BLaER1 treated with 17β-estradiol and CSF1 and Interleukin-3, amounts not matched to agents 10 nM and 100 nM (cell line): ENCODE measurements around the gene PIAS3.
A peak's percentile ranks its signal among the peaks of the same experiment; 100 is the strongest.

Experiments used
- H3K27ac ChIP-seq, 11 experiments: shearing (Covaris generic); formaldehyde crosslinking; 2 replicates each; pipeline ENCODE4 v1.8.1; 2022
- H3K27me3 ChIP-seq, 11 experiments: shearing (Covaris generic); formaldehyde crosslinking; 2 replicates each; pipeline ENCODE4 v1.8.1; 2022
- H3K36me3 ChIP-seq, 11 experiments: shearing (Covaris generic); formaldehyde crosslinking; 2 replicates each; pipeline ENCODE4 v1.8.1; 2022
- H3K4me1 ChIP-seq, 10 experiments: shearing (Covaris generic); formaldehyde crosslinking; 2 replicates each; pipeline ENCODE4 v1.8.1; 2022
- H3K4me2 ChIP-seq, 11 experiments: shearing (Covaris generic); formaldehyde crosslinking; 2 replicates each; pipeline ENCODE4 v1.8.1; 2022
- H3K4me3 ChIP-seq, 10 experiments: shearing (Covaris generic); formaldehyde crosslinking; 2 replicates each; pipeline ENCODE4 v1.8.1; 2022
- H3K9ac ChIP-seq, 11 experiments: shearing (Covaris generic); formaldehyde crosslinking; 2 replicates each; pipeline ENCODE4 v1.8.1; 2022
- H3K9me3 ChIP-seq, 11 experiments: shearing (Covaris generic); formaldehyde crosslinking; replicated peaks in 1 of 11; 2 replicates each; pipeline ENCODE4 v1.8.1; 2022
- H4K20me1 ChIP-seq, 11 experiments: shearing (Covaris generic); formaldehyde crosslinking; 2 replicates each; pipeline ENCODE4 v1.8.1; 2022
- Cebpa-rat ChIP-seq, 11 experiments: shearing (Covaris generic); IDR thresholded peaks; 2 replicates each; pipeline ENCODE4 v1.8.1; 2022

The PIAS3 gene

DNA sequence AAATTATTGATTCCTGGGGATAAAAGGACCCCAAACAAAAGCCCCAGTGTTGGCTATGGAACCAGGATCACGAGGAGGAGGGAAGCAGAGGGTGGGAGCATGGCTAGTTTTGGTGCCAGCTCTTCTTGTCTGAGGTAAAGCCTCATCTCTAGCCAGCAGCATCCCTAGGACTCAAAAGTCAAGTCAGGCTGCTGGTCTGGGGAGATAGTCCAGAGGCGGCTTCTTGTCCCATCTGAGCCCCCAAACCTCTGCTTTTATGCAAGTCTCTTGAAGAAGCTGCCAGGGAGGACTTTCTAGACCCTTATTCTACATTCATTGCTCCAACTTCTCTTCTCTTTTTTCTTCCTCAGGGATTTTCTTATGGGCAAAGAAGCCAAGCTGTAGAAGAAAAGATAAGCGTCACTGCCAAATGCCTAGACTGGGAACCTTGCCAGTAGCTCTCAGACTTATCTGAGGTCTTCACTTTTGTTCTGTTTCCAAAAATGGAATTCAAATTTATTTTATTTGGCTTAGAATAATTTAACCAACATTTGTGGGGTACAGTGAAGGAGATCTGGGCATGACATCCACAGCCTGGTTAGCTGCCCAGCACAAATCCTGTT lies 33.7 kb upstream of the PIAS3 start:
- H3K27ac ChIP-seq: peak overlapping the region in 3 of 11 experiments; percentile 11 to 16 (median 12); a peak in 2 of 22 replicates
- H4K20me1 ChIP-seq: no peaks in the 10 kb centered on the region
- H3K36me3 ChIP-seq: no peaks in the 10 kb centered on the region
- H3K4me2 ChIP-seq: peak overlapping the region in 10 of 11 experiments; percentile 4 to 78 (median 61); a peak in 16 of 22 replicates
- peaks cover 6 to 16% (median 12%) of the 10 kb centered on the region in 10 experiments; a peak in 19 of 20 replicates for H3K4me1 ChIP-seq
- no peaks in the 10 kb centered on the region for H3K27me3 ChIP-seq
- peak overlapping the region in 9 of 11 experiments; percentile 20 to 66 (median 47); a peak in 13 of 22 replicates for H3K9ac ChIP-seq
- TF ChIP-seq Cebpa-rat (IDR thresholded peaks at IDR 0.05): no peak
- H3K9me3 ChIP-seq: no peaks in the 10 kb centered on the region
- H3K4me3 ChIP-seq: no peak overlapping the region

DNA sequence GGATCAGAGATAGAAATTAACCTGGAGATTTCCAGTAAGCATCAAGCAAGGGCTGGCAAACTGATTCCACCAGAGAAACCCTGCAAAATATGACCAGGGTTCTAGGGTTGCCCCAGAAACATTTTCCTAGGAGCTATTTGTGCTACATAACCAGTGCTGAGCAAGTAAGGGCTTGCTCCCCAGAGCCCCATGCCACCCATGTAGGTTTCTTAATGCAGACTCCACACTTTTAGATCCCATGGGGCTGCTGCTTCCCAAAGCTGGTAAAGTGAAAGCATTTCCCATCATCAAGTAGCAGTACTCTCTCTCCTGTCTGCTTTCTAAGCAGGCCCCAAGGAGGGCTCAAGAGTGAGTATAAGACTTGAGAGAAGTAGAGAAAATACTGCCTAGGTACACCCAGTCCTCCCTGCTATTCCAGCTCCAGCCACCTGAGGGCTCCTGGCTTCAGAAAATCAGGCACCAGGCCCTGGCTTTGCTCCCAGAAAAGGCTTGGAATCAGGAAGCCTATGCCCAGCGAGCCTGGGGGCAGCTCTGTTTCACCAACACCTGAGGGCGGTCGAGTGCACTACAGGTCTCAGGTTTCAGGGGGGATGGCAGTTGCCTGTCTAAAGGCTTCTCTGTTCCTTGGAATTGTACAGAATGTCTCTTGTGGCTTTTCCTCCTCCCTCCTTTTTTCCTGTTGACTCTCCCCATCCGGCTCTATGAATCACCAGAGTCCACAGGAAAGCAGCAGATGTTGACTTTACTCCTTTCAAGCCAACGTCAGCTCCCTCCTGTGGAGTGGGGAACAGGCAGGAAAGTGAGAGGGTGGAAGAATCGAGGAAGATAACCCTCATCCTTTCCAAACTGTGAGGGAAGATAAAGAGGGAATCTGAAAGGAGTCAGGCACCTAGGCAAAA lies 33.0 kb upstream of the PIAS3 start:
- no peak for TF ChIP-seq Cebpa-rat (IDR thresholded peaks at IDR 0.05)
- Histone ChIP-seq H3K4me2 (peak overlapping the region; percentile 4 to 78 (median 56); a peak in 18 of 22 replicates), H3K4me1 (peaks cover 6 to 16% (median 12%) of the 10 kb centered on the region in 10 experiments; a peak in 19 of 20 replicates), H3K27me3 (no peaks in the 10 kb centered on the region), H3K4me3 (no peak overlapping the region), H3K27ac (peak overlapping the region in 3 of 11 experiments; percentile 11 to 16 (median 12); a peak in 3 of 22 replicates), H3K9me3 (no peaks in the 10 kb centered on the region), H3K9ac (peak overlapping the region in 9 of 11 experiments; percentile 20 to 66 (median 47); a peak in 14 of 22 replicates), H4K20me1 (no peaks in the 10 kb centered on the region), H3K36me3 (no peaks in the 10 kb centered on the region)

DNA sequence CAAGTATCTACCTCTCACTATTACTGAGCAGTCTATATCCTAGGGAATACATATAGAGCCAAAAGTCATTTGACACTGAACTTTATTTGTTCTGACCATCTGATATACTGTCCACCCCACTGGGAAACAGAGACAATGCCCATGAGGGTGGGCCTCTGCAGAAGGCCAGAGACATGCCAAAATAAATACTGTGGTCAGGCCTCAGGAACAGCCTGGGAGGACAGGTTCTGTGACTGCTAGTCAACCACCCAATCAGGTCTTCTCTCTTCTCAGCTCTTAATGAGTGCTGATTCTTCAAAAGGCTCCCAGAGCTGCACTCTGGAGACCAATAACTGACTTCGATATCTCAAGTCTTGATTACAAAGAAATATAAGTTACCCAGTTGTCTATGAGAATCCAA lies 32.3 kb upstream of the PIAS3 start:
- H3K4me2 ChIP-seq: 0 out of 22 replicates have a peak overlapping the region, but pooled peaks of 1 of the 11 experiments have one; percentile 66
- H3K27me3 ChIP-seq: no peaks in the 10 kb centered on the region
- no peaks in the 10 kb centered on the region for H3K9me3 ChIP-seq
- H3K27ac ChIP-seq: no peak overlapping the region
- H3K36me3 ChIP-seq: no peaks in the 10 kb centered on the region
- peaks cover 8 to 20% (median 12%) of the 10 kb centered on the region in 10 experiments; a peak in 19 of 20 replicates for H3K4me1 ChIP-seq
- H3K4me3 ChIP-seq: no peak overlapping the region
- no peaks in the 10 kb centered on the region for H4K20me1 ChIP-seq
- no peak for TF ChIP-seq Cebpa-rat (IDR thresholded peaks at IDR 0.05)
- peak overlapping the region in 3 of 11 experiments; percentile 32 to 47 (median 40); a peak in 3 of 22 replicates for H3K9ac ChIP-seq

DNA sequence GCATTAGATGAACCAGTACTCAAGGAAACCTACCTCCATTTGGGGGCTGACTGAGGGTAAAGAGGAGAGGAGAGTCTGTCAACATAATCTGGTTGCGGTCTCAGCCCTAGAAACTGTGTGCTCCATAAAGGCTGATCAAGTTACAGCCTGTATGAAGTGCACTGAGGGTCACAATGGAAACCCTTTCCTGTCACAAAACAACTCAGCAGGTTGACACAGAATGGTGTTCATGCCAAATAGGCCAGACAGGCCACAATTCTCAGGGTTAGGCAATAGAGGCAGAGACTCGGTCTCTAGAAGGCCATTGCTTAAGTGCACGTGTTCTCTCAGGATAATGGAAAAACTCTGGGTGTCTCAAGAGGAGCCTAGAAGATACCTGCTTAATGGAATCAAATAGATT lies 30.8 kb upstream of the PIAS3 start:
- no peak for TF ChIP-seq Cebpa-rat (IDR thresholded peaks at IDR 0.05)
- H4K20me1 ChIP-seq: peaks cover 0 to 8% (median 0%) of the 10 kb centered on the region in 11 experiments; a peak in 1 of 22 replicates
- H3K36me3 ChIP-seq: no peaks in the 10 kb centered on the region
- H3K27me3 ChIP-seq: peaks cover 8 to 9% (median 9%) of the 10 kb centered on the region in 11 experiments; a peak in 20 of 22 replicates
- H3K9ac ChIP-seq: no peak overlapping the region
- H3K9me3 ChIP-seq: no peaks in the 10 kb centered on the region
- no peak overlapping the region for H3K27ac ChIP-seq
- H3K4me2 ChIP-seq: no peak overlapping the region
- peaks cover 14 to 25% (median 19%) of the 10 kb centered on the region in 10 experiments for H3K4me1 ChIP-seq
- H3K4me3 ChIP-seq: no peak overlapping the region

DNA sequence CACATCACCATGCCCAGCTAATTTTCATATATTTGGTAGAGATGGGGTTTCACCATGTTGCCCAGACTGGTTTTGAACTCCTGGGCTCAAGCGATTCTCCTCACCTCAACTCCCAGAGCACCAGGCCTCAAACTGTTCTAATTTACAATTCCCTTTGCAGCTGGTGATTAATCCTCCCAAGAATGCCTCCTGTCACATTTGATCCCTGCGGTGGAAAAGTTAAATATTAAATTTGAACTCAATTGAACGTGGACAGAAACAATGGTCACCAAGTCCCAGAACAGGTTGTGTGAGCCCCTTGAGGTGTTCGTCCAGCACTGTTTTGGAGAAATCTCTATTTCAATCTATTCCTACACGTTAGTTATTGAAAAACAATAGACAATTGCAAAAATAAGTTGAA lies 28.8 kb upstream of the PIAS3 start:
- peaks cover 0 to 10% (median 0%) of the 10 kb centered on the region in 11 experiments; a peak in 1 of 22 replicates for H4K20me1 ChIP-seq
- H3K9me3 ChIP-seq: no peaks in the 10 kb centered on the region
- H3K4me3 ChIP-seq: no peak overlapping the region
- TF ChIP-seq Cebpa-rat (IDR thresholded peaks at IDR 0.05): no peak
- no peaks in the 10 kb centered on the region for H3K36me3 ChIP-seq
- H3K27ac ChIP-seq: no peak overlapping the region
- no peak overlapping the region for H3K9ac ChIP-seq
- peaks cover 14 to 24% (median 19%) of the 10 kb centered on the region in 10 experiments for H3K4me1 ChIP-seq
- peaks cover 10 to 18% (median 13%) of the 10 kb centered on the region in 11 experiments; a peak in 20 of 22 replicates for H3K27me3 ChIP-seq
- no peak overlapping the region for H3K4me2 ChIP-seq

DNA sequence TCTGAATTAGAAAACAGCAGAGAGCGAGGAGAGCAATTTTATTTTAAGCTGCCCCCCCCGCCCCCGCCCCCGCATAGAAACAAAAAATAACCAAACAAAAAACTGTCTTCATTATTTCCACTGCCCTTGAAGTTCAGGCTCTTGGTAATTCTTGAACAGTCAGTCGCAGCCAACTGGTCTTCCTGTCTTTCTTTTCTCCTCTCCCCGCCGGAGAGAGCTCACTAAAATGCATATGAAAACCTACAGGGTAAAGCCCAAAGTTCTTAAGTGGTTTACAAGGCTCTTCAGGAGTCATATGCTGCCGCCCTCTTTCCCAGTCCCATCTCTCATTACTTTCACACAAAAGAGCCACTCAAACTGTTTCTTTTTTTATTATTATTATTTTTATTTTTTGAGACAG lies 27.9 kb upstream of the PIAS3 start:
- Histone ChIP-seq H3K9ac (no peak overlapping the region), H4K20me1 (peaks cover 0 to 10% (median 0%) of the 10 kb centered on the region in 11 experiments; a peak in 1 of 22 replicates), H3K27me3 (peaks cover 10 to 18% (median 13%) of the 10 kb centered on the region in 11 experiments; a peak in 20 of 22 replicates), H3K9me3 (no peaks in the 10 kb centered on the region), H3K4me2 (peak overlapping the region in 1 of 11 experiments; percentile 80; a peak in 1 of 22 replicates), H3K36me3 (no peaks in the 10 kb centered on the region), H3K27ac (no peak overlapping the region), H3K4me1 (peaks cover 7 to 16% (median 11%) of the 10 kb centered on the region in 10 experiments; a peak in 19 of 20 replicates), H3K4me3 (no peak overlapping the region)
- TF ChIP-seq Cebpa-rat (IDR thresholded peaks at IDR 0.05): no peak

DNA sequence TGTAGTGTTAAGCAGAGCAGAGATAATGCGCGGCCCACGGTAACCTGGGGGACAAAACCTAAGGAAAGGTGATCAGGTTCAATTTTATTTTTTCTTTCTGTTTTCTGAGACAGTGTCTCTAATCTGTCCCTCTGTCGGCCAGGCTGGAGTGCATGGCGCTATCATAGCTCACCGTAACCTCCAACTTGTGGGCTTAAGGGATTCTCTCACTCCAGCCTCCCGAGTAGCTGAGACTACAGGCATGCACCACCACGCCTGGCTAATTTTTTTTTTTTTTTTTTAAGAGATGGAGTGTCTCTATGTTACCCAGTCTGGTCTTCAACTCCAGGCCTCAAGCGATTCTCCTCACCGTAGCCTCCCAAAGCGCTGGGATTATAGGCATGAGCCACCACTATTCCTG lies 27.5 kb upstream of the PIAS3 start:
- no peaks in the 10 kb centered on the region for H3K9me3 ChIP-seq
- peak overlapping the region; percentile 80 to 93 (median 88) for H3K4me2 ChIP-seq
- TF ChIP-seq Cebpa-rat (IDR thresholded peaks at IDR 0.05): no peak
- H3K27ac ChIP-seq: no peak overlapping the region
- H4K20me1 ChIP-seq: peaks cover 0 to 10% (median 0%) of the 10 kb centered on the region in 11 experiments; a peak in 1 of 22 replicates
- peak overlapping the region; percentile 56 to 75 (median 65); a peak in 18 of 20 replicates for H3K4me3 ChIP-seq
- peaks cover 4 to 11% (median 7%) of the 10 kb centered on the region in 10 experiments; a peak in 18 of 20 replicates for H3K4me1 ChIP-seq
- H3K36me3 ChIP-seq: no peaks in the 10 kb centered on the region
- H3K9ac ChIP-seq: peak overlapping the region in 3 of 11 experiments; percentile 30 to 41 (median 41); a peak in 3 of 22 replicates
- H3K27me3 ChIP-seq: peaks cover 10 to 18% (median 13%) of the 10 kb centered on the region in 11 experiments; a peak in 20 of 22 replicates

DNA sequence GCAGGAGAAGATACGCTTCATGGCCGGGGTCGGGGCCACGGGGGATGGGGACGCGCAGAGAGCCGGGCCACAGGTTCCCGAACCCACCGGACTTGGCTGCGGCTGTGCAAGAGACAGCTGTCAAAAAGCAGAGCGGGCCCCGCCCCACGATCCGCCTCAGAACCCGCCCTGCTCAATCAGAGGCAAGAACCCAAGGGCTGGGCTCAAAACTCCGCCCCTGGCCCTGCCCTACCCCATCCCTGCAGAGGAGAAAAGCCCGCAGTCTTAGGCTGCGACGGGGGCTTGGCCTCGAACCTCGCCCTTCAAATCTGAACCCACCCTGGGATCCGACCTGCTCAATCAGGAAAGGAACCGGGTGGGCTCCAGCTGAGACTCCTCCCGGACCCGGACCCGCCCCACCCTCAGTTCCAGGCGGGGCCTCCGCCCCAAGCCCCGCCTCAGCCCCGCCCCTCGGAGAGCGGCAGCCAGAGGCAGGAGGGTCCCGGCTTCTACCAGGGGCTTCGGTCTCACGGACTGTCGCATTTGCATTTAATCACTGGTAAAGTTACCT lies 26.9 kb upstream of the PIAS3 start, which contains the start of gene ANKRD35:
ANKRD35 (minus strand) TSS at position 129 of the 550 bp plus-strand sequence; CDS start at position 21, 108 bp downstream.
- Histone ChIP-seq H3K9ac (peak within 1 kb of the TSS in 7 of 11 experiments; percentile 30 to 50 (median 41); a peak in 8 of 22 replicates), H3K27ac (no peak within 1 kb of the TSS)

More for the DNA sequence above, 26.9 kb upstream of the PIAS3 start, which contains the start of gene ANKRD35:
- Histone ChIP-seq H3K36me3 (no peaks in the 10 kb centered on the region), H3K4me1 (peaks cover 4 to 11% (median 7%) of the 10 kb centered on the region in 10 experiments; a peak in 17 of 20 replicates), H4K20me1 (peaks cover 0 to 10% (median 0%) of the 10 kb centered on the region in 11 experiments; a peak in 1 of 22 replicates), H3K4me2 (peak within 1 kb of the TSS; percentile 80 to 93 (median 88)), H3K9me3 (no peaks in the 10 kb centered on the region), H3K27me3 (peaks cover 10 to 18% (median 13%) of the 10 kb centered on the region in 11 experiments; a peak in 20 of 22 replicates), H3K4me3 (peak within 1 kb of the TSS; percentile 56 to 75 (median 65))
- no peak for TF ChIP-seq Cebpa-rat (IDR thresholded peaks at IDR 0.05)
